GM12872 (cell line): ENCODE results near the gene RBM10.

Experiments used
- TF ChIP-seq, protein P1 (sequence below): IDR thresholded peaks from 3 replicates; pipeline ENCODE4 v1.5.1; 2011; ENCODE audit warnings: low read depth, mild to moderate bottlenecking, low read length, moderate library complexity; ENCODE audit not compliant: insufficient read depth

RBM10 gene

DNA sequence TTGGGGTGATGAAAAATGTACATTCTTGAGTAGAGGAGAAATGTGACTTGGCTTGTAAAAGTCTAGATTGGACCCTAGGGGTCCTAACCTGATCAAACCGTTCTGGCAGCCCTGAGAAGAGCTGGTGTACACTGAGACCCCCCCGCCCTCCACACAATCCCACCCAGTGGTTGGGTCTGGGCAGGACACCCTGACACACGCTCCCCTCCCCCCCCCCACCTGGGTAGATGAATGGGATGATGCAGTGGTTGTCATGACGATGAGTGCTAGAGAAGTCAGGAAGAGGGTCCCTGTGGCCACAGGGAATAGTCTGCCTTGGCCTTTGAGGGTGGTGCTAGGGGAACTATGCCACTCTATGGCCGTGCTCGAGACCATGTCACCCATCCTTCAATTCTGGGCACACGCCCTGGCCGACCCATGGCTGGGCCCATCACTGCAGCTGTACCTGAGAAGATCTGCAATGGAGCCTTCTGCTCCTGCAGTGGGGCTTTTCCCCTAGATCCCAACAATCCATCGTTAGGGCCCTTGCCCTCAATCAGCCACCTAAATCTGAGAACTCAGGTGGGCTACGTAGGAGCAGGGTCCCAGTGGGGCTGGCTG, 77.8 kb downstream of the RBM10 start:
- TF ChIP-seq, protein P1, sequence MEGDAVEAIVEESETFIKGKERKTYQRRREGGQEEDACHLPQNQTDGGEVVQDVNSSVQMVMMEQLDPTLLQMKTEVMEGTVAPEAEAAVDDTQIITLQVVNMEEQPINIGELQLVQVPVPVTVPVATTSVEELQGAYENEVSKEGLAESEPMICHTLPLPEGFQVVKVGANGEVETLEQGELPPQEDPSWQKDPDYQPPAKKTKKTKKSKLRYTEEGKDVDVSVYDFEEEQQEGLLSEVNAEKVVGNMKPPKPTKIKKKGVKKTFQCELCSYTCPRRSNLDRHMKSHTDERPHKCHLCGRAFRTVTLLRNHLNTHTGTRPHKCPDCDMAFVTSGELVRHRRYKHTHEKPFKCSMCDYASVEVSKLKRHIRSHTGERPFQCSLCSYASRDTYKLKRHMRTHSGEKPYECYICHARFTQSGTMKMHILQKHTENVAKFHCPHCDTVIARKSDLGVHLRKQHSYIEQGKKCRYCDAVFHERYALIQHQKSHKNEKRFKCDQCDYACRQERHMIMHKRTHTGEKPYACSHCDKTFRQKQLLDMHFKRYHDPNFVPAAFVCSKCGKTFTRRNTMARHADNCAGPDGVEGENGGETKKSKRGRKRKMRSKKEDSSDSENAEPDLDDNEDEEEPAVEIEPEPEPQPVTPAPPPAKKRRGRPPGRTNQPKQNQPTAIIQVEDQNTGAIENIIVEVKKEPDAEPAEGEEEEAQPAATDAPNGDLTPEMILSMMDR: no peak

DNA sequence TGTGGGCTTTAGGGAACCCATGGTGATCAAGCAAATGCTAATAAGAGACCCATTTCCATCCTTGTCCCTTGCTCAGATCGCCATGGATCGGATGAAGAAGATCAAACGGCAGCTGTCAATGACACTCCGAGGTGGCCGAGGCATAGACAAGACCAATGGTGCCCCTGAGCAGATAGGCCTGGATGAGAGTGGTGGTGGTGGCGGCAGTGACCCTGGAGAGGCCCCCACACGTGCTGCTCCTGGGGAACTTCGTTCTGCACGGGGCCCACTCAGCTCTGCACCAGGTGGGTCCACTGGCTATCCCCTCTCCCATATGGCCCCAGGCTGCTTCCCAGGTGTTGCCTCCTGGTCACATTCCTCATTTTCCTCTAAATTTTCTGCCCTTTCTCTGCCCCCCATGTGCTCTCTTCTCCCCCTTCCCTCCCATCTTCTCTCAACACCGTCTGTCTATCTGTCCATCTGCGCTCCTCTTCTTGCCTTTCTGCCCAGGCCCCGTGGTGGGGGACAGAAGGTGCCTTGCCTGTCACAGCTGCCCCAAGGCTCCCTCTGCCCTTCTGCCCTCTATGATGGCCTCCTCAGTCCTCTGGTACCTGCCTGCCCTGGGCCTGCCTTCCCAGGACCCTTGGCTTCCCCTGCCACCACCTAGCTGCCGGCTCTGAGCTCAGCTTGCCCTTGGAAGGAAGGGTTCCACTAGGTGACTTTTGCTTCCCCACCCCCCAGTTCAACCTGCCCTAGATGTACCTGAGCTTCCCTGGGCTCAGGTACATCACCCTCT, 78.6 kb downstream of the RBM10 start:
- TF ChIP-seq, protein P1: no peak

DNA sequence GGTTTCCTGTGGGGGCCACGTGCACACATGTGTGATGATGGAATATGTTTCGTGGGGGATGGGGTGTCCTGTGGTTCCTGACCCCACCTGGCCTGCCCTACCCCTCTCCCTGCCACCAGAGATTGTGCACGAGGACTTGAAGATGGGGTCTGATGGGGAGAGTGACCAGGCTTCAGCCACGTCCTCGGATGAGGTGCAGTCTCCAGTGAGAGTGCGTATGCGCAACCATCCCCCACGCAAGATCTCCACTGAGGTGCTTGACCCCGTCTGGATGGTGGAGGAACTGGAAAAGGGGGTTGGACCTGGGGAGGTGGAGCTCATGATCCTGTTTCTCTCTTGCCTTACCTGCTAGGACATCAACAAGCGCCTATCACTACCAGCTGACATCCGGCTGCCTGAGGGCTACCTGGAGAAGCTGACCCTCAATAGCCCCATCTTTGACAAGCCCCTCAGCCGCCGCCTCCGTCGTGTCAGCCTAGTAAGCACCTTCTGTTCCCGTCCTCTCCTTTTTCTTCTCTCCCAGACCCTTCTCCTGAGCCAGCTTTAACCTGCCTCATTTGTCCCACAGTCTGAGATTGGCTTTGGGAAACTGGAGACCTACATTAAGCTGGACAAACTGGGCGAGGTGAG, 79.4 kb downstream of the RBM10 start:
- TF ChIP-seq, protein P1: no peak

DNA sequence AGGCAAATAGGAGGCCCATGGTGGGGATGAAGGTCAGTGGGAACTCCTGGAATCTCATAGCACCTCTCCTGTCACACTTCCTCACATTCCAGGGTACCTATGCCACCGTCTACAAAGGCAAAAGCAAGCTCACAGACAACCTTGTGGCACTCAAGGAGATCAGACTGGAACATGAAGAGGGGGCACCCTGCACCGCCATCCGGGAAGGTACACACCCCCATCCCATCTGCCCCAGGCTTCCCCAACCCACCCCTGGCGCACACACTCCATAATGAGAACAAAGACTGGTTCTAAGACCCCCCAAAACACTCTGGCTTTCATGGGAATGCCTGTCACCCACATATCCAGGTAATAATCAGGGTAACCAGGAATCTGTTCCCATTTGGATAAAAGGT, 79.9 kb downstream of the RBM10 start:
- TF ChIP-seq, protein P1: no peak

DNA sequence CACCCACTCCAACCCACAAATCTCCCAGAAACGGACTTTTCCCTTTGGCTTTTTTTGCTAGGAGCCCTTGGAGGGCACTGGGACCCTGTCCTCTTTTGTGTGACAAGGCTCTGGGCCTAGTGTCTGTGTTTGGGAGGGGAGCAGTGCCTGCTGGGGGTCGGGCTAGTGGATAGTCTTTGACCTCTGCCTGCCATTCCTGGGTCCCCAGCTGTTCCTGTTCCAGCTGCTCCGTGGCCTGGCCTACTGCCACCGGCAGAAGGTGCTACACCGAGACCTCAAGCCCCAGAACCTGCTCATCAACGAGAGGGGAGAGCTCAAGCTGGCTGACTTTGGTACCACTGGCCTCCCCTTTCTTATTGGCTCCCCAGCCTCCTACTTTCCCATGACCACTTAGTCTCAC, 81.0 kb downstream of the RBM10 start:
- TF ChIP-seq, protein P1: no peak

DNA sequence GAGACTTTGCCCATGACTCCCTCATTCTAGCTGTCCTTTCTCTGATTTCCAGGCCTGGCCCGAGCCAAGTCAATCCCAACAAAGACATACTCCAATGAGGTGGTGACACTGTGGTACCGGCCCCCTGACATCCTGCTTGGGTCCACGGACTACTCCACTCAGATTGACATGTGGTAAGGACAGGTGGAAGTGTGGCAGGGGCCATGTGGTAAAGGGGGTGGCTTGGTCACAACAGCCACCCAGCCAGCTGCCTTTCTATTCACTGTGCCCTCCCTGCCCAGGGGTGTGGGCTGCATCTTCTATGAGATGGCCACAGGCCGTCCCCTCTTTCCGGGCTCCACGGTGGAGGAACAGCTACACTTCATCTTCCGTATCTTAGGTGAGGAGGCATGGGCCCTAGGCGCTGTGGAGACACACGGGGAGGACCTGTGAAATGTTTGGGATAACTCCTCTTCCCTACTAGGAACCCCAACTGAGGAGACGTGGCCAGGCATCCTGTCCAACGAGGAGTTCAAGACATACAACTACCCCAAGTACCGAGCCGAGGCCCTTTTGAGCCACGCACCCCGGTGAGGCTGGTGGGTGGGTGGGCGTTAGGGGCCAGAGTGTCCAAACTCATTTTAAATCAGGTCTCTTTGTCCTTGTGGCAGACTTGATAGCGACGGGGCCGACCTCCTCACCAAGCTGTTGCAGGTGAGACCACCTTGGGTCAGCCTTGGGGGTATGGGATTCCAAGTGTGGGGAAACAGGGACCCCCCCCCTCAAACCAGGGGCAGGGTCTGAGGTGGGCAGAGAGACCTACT, 81.7 kb downstream of the RBM10 start:
- TF ChIP-seq, protein P1: no peak

DNA sequence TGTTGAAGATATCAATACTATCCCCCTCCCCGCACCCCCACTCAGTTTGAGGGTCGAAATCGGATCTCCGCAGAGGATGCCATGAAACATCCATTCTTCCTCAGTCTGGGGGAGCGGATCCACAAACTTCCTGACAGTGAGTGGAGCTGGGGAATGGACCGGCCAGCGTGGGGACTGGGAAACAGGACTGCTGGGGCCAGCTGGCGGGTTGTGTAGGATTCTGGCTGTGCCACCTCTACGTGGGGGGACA, 82.2 kb downstream of the RBM10 start:
- TF ChIP-seq, protein P1: no peak
